Panc1 (cell line): Measurements from ENCODE around the gene ALDH4A1. TPM values are rescaled to one million over a fixed set of nuclear protein-coding genes. Genes with fewer than 3 reads are reported as not detected.

Source experiments
- ATAC-seq: fragments of 200-7000 bp; cut with Tn5 transposase; 2 replicates; pipeline ENCODE4 v1.9.1; 2020; ENCODE audit warnings: mild to moderate bottlenecking, moderate library complexity
- BruUV-seq: library from RNA; stranded (reverse); fragments of 400-500 nt; replicated peaks from 2 replicates; lab custom pipeline; 2021; lab: Mats Ljungman, UMichigan
- CTCF ChIA-PET: fragments of 300-600 bp; sonication (Branson Sonifier 250); formaldehyde crosslinking; loops from one replicate; lab custom pipeline; 2022; ENCODE audit warnings: antibody characterized with exemption; lab: Charles Lee
- POLR2A ChIA-PET: fragments of 300-600 bp; sonication (Branson Sonifier 250); formaldehyde crosslinking; loops from one replicate; lab custom pipeline; 2022; ENCODE audit warnings: antibody characterized with exemption; lab: Charles Lee
- DNase-seq: peaks from one replicate; pipeline ENCODE4 v3.0.0-alpha.2; 2010; ENCODE audit warnings: low read depth, low spot score
- H3K27ac ChIP-seq: 2 replicates; pipeline ENCODE4 v1.5.1; 2011; ENCODE audit warnings: mild to moderate bottlenecking, low read length, inconsistent platforms
- H3K27me3 ChIP-seq: fragments of 200-500 bp; sonication (Bioruptor generic); 2 replicates; pipeline ENCODE4 v1.6.0; 2014; ENCODE audit warnings: low read length, inconsistent platforms; ENCODE audit not compliant: control insufficient read depth, insufficient read depth
- H3K36me3 ChIP-seq: fragments of 200-500 bp; sonication (Bioruptor generic); 2 replicates; pipeline ENCODE4 v1.5.1; 2014; ENCODE audit warnings: inconsistent platforms, mild to moderate bottlenecking, low read length, moderate library complexity; ENCODE audit not compliant: control insufficient read depth, insufficient read depth
- H3K4me1 ChIP-seq: 2 replicates; pipeline ENCODE4 v1.5.1; 2011; ENCODE audit warnings: inconsistent platforms, mild to moderate bottlenecking, low read length, moderate library complexity; ENCODE audit not compliant: control insufficient read depth, insufficient read depth
- H3K4me3 ChIP-seq, 2 experiments: 2 replicates each; pipeline ENCODE4 v1.5.1; 2011 to 2012; ENCODE audit warnings: low read depth in 2 of 2, low read length in 2 of 2, mild to moderate bottlenecking in 2 of 2, inconsistent platforms in 1 of 2, moderate library complexity in 1 of 2
- H3K9me3 ChIP-seq: fragments of 200-500 bp; sonication (Bioruptor generic); 2 replicates; pipeline ENCODE4 v1.5.1; 2014; ENCODE audit warnings: low read depth, mild to moderate bottlenecking, inconsistent platforms, low read length, moderate library complexity; ENCODE audit not compliant: control insufficient read depth, insufficient read depth
- CTCF ChIP-seq: fragments of 450-650 bp; IDR thresholded peaks from 2 replicates; pipeline ENCODE4 v1.5.1; 2017; ENCODE audit warnings: mild to moderate bottlenecking
- POLR2AphosphoS5 ChIP-seq: IDR thresholded peaks from 2 replicates; pipeline ENCODE4 v1.6.1; 2012; ENCODE audit warnings: mild to moderate bottlenecking, low read depth, low read length, moderate library complexity
- REST ChIP-seq, 2 experiments: IDR thresholded peaks; 2 replicates each; pipeline ENCODE4 v1.6.1; 2011 to 2012; ENCODE audit warnings: low read depth in 2 of 2, control low read depth in 1 of 2, low read length in 1 of 2, mild to moderate bottlenecking in 1 of 2, moderate library complexity in 1 of 2; ENCODE audit not compliant: insufficient read depth in 1 of 2
- SIN3A ChIP-seq: IDR thresholded peaks from 2 replicates; pipeline ENCODE4 v1.6.1; 2012; ENCODE audit warnings: low read depth, mild to moderate bottlenecking, low read length, moderate library complexity, borderline replicate concordance; ENCODE audit not compliant: insufficient read depth
- TCF7L2 ChIP-seq: IDR thresholded peaks from 2 replicates; pipeline ENCODE4 v1.6.1; 2011; ENCODE audit warnings: mild to moderate bottlenecking, low read depth, low read length, inconsistent platforms
- in situ Hi-C: cut with HindIII; loops from 2 replicates; pipeline ENCODE4 v1.10.0; 2016; ENCODE audit warnings: low sequenced_read_pairs, low pct_unique_long_range_greater_than_20kb
- intact Hi-C: fragments of 100-400 bp; cut with micrococcal nuclease; formaldehyde crosslinking; loops from one replicate; pipeline ENCODE4 v1.10.0; 2022; ENCODE audit not compliant: unreplicated experiment
- total RNA-seq: library from RNA; stranded (reverse); gene quantifications from one replicate; pipeline ENCODE4 v1.2.1, GENCODE V29; 2021; ENCODE audit not compliant: unreplicated experiment

Gene ALDH4A1
- total RNA-seq, 1 experiment from 2014 or later: 21.7 TPM

- intact Hi-C loops: no loop called here
- Histone ChIP-seq H3K9me3 (no peaks in the 10 kb centered on the region), H3K36me3 (no peaks in the 10 kb centered on the region), H3K27ac (no peak overlapping the region), H3K27me3 (peaks cover 4% of the 10 kb centered on the region; the same call in 1 of the 2 replicates), H3K4me1 (no peaks in the 10 kb centered on the region), H3K4me3 (no peak overlapping the region)
- ChIA-PET CTCF (interaction anchor here (0.6 kb wide), 1 partner anchor 14 kb away, joined by 4 read pairs; no protein-coding TSS in a partner anchor), POLR2A (no interaction called here)
- no peak; the same call in 1 of the 2 replicates for ATAC-seq
- in situ Hi-C loops: no loop called here
- BruUV-seq: no TSS peak
- TF ChIP-seq TCF7L2 (no peak), CTCF (no peak), REST (IDR thresholded peaks at IDR 0.05; ENCODE audit: insufficient read depth in 1 of 2, low read depth in 2 of 2, low read length in 1 of 2) (no peak), SIN3A (no peak), POLR2AphosphoS5 (no peak)
- no peak for DNase-seq
Observed at GRCh38 chr1:18861082-18861481, 41.3 kb downstream of the ALDH4A1 start.

DNA sequence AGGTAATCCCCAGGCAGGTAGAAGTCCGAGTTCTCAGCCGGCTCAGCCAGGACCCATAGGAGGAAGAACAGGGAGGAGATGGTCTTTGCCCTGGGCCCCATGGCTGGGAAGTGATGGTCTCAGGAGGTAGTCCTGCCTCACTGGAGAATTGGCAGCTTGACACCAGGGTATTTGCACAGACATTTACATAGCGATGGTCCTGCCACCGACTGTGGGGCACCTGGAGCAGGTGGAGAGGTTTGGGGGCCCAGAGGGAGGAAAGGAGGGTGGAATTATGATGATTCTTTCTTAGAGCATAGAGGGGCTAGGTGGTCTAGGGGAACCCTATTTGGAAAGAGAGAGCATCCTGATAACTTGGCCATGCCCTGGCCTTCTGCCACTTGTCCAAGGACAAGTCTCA, 42.8 kb downstream of the ALDH4A1 start, which contains the start of gene TAS1R2:
TAS1R2 (minus strand) TSS at position 101 of the 400 bp plus-strand sequence; CDS start at position 101, 0 bp downstream.
- CTCF ChIA-PET: no interaction called here

More for the DNA sequence above, 42.8 kb downstream of the ALDH4A1 start, which contains the start of gene TAS1R2:
- POLR2A ChIA-PET: no interaction called here
- in situ Hi-C loops (no loop called here), intact Hi-C loops (no loop called here)
- Histone ChIP-seq H3K4me1 (no peaks in the 10 kb centered on the region), H3K4me3 (no peak within 1 kb of the TSS), H3K36me3 (no peaks in the 10 kb centered on the region), H3K27me3 (peaks cover 7% of the 10 kb centered on the region; the same call in 1 of the 2 replicates), H3K9me3 (no peaks in the 10 kb centered on the region), H3K27ac (no peak within 1 kb of the TSS)
- no peak for DNase-seq
- no TSS peak for BruUV-seq
- TF ChIP-seq POLR2AphosphoS5 (no peak), CTCF (no peak), SIN3A (no peak), REST (IDR thresholded peaks at IDR 0.05; ENCODE audit: insufficient read depth in 1 of 2, low read depth in 2 of 2, low read length in 1 of 2) (no peak), TCF7L2 (no peak)
- no peak for ATAC-seq
